Measurements from ENCODE around the gene ROBO1. TPM values are rescaled to one million over a fixed set of nuclear protein-coding genes. Genes with fewer than 3 reads are reported as not detected.

Gene ROBO1
- total and polyA plus RNA-seq, 2 of the 13 experiments (the other 11 are each of a cell fraction or from before 2014, with no cell fraction given): 52.2 to 71.0 TPM

- intact Hi-C loops (cut with micrococcal nuclease; ENCODE audit: unreplicated experiment) (loop anchor here (5.0 kb wide), 1 partner anchor 46 kb away; no protein-coding TSS in a partner anchor), in situ Hi-C loops (cut with HindIII; ENCODE audit: extremely low pct_ligation_motif_present, low pct_unique_long_range_greater_than_20kb) (no loop called here)
- Histone ChIP-seq H3K27ac (ENCODE audit: extremely low read length, insufficient read depth, low read length) (peak overlapping the region; percentile 37), H3K4me2 (ENCODE audit: low read depth, low read length) (no peak overlapping the region), H3K36me3 (replicated peaks in 1 of 2; ENCODE audit: control insufficient read depth in 1 of 2, insufficient read depth in 2 of 2, low read length in 2 of 2) (no peaks in the 10 kb centered on the region; a peak in 1 of 5 replicates), H3K4me1 (ENCODE audit: insufficient read depth, low read length) (peaks cover 85% of the 10 kb centered on the region), H3K79me2 (ENCODE audit: insufficient read depth, low read length) (peaks cover 58% of the 10 kb centered on the region), H3K9me3 (ENCODE audit: low read length) (no peaks in the 10 kb centered on the region), H3K27me3 (ENCODE audit: control insufficient read depth in 1 of 2, insufficient read depth in 2 of 2, low read length in 2 of 2) (no peaks in the 10 kb centered on the region), H2AFZ (ENCODE audit: low read length) (no peak overlapping the region), H3K9ac (ENCODE audit: insufficient read depth, low read depth, low read length) (no peak overlapping the region), H4K20me1 (ENCODE audit: insufficient read depth, low read length) (no peaks in the 10 kb centered on the region), H3K4me3 (replicated peaks in 1 of 3; ENCODE audit: insufficient read depth in 1 of 3, low read depth in 2 of 3, low read length in 3 of 3) (no peak overlapping the region)
- CTCF ChIA-PET (ENCODE audit: low intra/inter-chr PET ratio, low total read pairs): no interaction called here
- no TSS peak for BruUV-seq (replicated peaks)
- DNase-seq (ENCODE audit: low spot score) (no peak), FAIRE-seq (no peak), ATAC-seq (no peak)
- 96% methylated on average over 4 of the region's 4 CpGs for WGBS (ENCODE audit: low lambda C conversion rate)
- POLR2A ChIA-PET: interaction anchor here (1.2 to 1.8 kb wide), 3 partner anchors 13 to 48 kb away, joined by 4 to 6 read pairs (median 6); no protein-coding TSS in a partner anchor
- TF ChIP-seq, protein P1, sequence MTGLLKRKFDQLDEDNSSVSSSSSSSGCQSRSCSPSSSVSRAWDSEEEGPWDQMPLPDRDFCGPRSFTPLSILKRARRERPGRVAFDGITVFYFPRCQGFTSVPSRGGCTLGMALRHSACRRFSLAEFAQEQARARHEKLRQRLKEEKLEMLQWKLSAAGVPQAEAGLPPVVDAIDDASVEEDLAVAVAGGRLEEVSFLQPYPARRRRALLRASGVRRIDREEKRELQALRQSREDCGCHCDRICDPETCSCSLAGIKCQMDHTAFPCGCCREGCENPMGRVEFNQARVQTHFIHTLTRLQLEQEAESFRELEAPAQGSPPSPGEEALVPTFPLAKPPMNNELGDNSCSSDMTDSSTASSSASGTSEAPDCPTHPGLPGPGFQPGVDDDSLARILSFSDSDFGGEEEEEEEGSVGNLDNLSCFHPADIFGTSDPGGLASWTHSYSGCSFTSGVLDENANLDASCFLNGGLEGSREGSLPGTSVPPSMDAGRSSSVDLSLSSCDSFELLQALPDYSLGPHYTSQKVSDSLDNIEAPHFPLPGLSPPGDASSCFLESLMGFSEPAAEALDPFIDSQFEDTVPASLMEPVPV (CRISPR knock-in tag; IDR thresholded peaks at IDR 0.05): no peak
- TF ChIP-seq, protein P2, sequence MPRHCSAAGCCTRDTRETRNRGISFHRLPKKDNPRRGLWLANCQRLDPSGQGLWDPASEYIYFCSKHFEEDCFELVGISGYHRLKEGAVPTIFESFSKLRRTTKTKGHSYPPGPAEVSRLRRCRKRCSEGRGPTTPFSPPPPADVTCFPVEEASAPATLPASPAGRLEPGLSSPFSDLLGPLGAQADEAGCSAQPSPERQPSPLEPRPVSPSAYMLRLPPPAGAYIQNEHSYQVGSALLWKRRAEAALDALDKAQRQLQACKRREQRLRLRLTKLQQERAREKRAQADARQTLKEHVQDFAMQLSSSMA (CRISPR knock-in tag; IDR thresholded peaks at IDR 0.05): no peak
- no peak for TF ChIP-seq STAG1 (CRISPR knock-in tag; IDR thresholded peaks at IDR 0.05)
- TF ChIP-seq GTF3A (CRISPR knock-in tag; conservative IDR thresholded peaks at IDR 0.05): no peak
- TF ChIP-seq FIP1L1 (IDR thresholded peaks at IDR 0.05; ENCODE audit: borderline replicate concordance, insufficient read depth, low read depth, low read length): no peak
- TF ChIP-seq MAFK (conservative IDR thresholded peaks at IDR 0.05 in 1 of 2, IDR thresholded peaks at IDR 0.05 in 1 of 2; ENCODE audit: low read length in 2 of 2): no peak
- TF ChIP-seq ZFP36L2 (CRISPR knock-in tag; IDR thresholded peaks at IDR 0.05): no peak
- no peak for TF ChIP-seq MXD4 (CRISPR knock-in tag; IDR thresholded peaks at IDR 0.05)
- TF ChIP-seq, protein P3, sequence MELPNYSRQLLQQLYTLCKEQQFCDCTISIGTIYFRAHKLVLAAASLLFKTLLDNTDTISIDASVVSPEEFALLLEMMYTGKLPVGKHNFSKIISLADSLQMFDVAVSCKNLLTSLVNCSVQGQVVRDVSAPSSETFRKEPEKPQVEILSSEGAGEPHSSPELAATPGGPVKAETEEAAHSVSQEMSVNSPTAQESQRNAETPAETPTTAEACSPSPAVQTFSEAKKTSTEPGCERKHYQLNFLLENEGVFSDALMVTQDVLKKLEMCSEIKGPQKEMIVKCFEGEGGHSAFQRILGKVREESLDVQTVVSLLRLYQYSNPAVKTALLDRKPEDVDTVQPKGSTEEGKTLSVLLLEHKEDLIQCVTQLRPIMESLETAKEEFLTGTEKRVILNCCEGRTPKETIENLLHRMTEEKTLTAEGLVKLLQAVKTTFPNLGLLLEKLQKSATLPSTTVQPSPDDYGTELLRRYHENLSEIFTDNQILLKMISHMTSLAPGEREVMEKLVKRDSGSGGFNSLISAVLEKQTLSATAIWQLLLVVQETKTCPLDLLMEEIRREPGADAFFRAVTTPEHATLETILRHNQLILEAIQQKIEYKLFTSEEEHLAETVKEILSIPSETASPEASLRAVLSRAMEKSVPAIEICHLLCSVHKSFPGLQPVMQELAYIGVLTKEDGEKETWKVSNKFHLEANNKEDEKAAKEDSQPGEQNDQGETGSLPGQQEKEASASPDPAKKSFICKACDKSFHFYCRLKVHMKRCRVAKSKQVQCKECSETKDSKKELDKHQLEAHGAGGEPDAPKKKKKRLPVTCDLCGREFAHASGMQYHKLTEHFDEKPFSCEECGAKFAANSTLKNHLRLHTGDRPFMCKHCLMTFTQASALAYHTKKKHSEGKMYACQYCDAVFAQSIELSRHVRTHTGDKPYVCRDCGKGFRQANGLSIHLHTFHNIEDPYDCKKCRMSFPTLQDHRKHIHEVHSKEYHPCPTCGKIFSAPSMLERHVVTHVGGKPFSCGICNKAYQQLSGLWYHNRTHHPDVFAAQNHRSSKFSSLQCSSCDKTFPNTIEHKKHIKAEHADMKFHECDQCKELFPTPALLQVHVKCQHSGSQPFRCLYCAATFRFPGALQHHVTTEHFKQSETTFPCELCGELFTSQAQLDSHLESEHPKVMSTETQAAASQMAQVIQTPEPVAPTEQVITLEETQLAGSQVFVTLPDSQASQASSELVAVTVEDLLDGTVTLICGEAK (IDR thresholded peaks at IDR 0.05): no peak
- TF ChIP-seq, protein P3 (CRISPR knock-in tag; IDR thresholded peaks at IDR 0.05): no peak
- TF ChIP-seq REL (CRISPR knock-in tag; conservative IDR thresholded peaks at IDR 0.05): no peak
These were observed 896.8 kb downstream of the ROBO1 start for GRCh38 chr3:78871048-78871447.
